Stimulated activated CD4-positive, alpha-beta T cell treated with anti-CD3 and anti-CD28 coated beads, Interleukin-4, amount 100 ng/mL, for 4 hours (primary cell): Measurements from ENCODE around the gene TMED5.

Source experiments
- DNase-seq, 2 experiments: peaks; one replicate each; pipeline ENCODE4 v3.0.0-alpha.2; 2020

TMED5 gene

DNA sequence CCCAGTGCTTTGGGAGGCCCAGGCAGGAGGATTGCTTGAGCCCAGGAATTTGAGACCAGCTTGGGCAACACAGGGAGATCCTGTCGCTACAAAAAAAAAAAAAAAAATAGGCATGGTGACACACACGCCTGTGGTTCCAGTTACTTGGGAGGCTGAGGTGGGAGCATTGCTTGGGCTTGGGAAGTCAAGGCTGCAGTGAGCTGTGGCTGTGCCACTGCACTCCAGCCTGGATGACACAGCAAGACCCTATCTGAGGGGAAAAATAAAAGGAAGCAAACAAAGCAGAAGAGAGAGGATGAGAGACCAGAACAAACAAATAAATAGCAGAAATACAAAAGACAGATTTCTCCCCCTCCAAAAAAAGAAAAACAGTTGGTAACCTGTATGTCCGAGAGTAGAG is 67.1 kb downstream of the TMED5 start:
- no peak for DNase-seq

DNA sequence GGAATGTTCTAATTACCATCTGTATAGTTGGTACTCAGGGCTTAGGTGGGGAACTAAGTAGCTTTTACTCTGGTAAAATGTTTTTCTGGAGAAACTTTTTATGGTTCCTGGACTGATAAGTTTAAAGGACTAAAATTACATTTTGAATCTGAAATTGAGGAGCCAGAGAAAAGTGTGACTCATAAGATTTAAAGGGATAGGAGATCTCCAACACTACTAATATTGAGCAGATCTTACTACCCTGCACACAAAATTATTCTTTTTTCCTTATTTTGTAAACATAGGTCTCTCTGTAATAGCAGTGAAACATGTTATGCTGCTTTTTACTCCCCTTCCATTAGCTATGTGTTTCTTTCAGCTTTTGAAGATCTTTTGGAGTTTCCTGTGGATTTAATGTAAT is 68.7 kb downstream of the TMED5 start:
- no peak for DNase-seq

GRCh38 chr1:93111065-93111464 is 69.1 kb downstream of the TMED5 start:
- no peak for DNase-seq

DNA sequence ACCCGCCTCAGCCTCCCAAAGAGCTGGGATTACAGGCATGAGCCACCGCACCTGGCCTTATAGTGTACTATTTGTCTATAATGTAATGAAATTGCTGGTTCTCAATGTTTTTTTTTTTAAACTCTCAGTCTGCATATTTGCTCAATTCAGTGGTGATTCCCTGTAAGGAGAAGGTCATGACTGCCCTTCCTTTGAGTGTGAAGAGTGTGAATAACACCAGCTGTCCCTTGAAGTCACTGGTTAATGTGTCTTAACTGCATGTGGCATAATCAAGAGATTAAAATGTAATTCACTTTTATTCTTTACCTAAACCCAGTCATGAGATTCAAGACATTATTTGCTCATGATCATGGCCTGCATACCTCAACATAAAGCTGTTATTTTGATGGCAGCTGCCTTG is 70.6 kb downstream of the TMED5 start:
- no peak for DNase-seq

DNA sequence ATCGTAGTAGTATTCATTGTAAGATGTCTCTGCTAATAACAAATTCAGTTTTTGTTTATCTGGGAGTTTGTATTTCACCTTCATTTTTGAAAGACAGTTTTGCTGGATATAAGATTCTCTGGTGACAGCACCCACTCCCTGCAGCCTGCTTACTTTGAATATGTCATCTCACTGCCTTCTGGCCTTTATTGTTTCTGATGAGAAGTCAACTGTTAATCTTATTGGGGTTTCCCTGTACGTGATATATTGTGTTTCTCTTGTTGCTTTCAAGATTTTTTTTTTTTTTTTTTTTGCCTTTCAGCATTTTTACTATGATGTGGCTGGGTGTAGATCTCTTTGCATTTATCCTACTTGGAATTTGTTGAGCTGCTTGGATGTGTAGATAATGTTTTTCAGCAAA is 71.9 kb downstream of the TMED5 start:
- no peak for DNase-seq

GRCh38 chr1:93107395-93107794 is 72.8 kb downstream of the TMED5 start:
- DNase-seq, result no peak

- no peak for DNase-seq
These were observed 74.0 kb downstream of the TMED5 start for GRCh38 chr1:93106226-93106625.

GRCh38 chr1:93102142-93102541 is 78.1 kb downstream of the TMED5 start:
- DNase-seq, result no peak
